Prostate gland (tissue), 2 donors: ENCODE results near the gene C12orf56.

ENCODE experiments used
- CTCF ChIP-seq, 4 experiments: fragments of 200-600 bp in 2 of 4; fragments of 450-650 bp in 2 of 4; sonication (generic) in 2 of 4; IDR thresholded peaks; 1 replicate in 3 of 4; 2 replicates in 1 of 4; pipeline ENCODE4 v1.5.1; 2016 to 2019; ENCODE audit warnings: antibody characterized with exemption in 4 of 4, mild to moderate bottlenecking in 2 of 4, moderate library complexity in 2 of 4
- POLR2A ChIP-seq: fragments of 450-650 bp; IDR thresholded peaks from one replicate; pipeline ENCODE4 v1.6.1; 2016; ENCODE audit warnings: antibody characterized with exemption, mild to moderate bottlenecking
- POLR2AphosphoS5 ChIP-seq: sonication (generic); formaldehyde crosslinking; IDR thresholded peaks from one replicate; pipeline ENCODE4 v1.6.1; 2017; ENCODE audit warnings: antibody characterized with exemption

GRCh38 chr12:64286521-64286920, 104.0 kb downstream of the C12orf56 start:
- TF ChIP-seq CTCF (IDR thresholded peaks at IDR 0.05) (no peak), POLR2A (no peak), POLR2AphosphoS5 (no peak)
